ENCODE measurements around the gene SLC5A6.
"Not testable (repeated sequence)": the region's sequence is repeated elsewhere in the genome, so short reads cannot be mapped to it uniquely, and the experiment has no call there.

The SLC5A6 gene

DNA sequence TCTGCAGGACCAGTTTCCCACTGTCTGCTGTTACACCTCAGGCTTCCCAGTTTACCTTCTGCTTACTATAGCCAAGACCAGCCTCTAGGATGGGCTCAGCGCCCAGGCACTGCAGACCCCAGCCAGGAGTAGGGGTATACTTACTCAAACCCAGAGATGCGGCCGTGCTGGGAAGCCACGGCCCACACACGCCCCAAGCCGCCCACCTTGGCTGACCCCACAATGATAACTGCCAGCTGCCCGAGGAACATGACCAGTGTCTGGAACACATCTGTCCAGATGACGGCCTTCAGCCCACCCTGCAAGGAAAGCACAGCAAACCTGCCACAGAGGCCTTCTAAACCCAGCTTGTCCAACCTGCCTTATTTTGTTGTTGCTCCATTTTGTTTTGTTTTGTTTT is 6.9 kb downstream of the SLC5A6 start:
- no peak for DNase-seq (ENCODE audit: low read depth, low spot score)

DNA sequence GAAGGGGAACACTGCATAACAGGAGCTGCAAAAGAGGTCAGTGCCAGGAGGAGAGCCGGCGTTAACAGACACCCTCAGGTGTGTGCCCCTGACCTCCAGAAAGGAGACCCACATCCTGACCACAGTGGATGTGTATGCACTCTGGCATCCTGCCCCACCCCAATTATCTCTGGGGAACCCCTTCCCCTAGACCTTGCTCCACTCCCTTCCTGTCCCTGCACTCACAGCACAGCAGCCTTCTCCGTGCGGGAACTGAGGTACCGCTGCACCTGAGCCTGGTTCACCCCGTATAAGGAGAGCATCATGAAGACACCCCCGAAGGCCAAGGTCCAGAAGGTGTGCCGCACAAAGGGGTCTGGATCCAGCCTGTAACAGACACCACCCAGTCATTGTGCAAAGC is 7.5 kb downstream of the SLC5A6 start:
- no peak for DNase-seq (ENCODE audit: low read depth, low spot score)

DNA sequence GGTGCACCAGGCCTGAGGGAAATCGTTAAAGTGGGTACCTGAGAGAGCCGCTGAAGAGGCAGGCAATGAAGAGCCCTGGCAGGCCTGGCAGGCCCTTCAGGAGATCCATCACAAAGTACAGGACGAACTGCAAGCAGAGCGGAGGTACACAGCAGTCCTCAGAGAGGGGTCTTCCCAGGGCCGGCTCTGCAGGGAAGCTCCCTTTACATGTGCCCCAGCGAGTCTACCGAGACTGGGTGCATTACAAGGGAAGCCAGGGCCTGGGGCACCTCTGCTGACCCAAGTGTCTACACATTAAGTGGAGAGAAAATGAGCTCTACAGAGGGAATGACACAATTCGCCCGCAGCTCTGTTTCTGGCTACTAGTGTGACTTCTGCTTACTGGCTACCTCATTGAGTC is 8.3 kb downstream of the SLC5A6 start:
- no peak for DNase-seq (ENCODE audit: low read depth, low spot score)

DNA sequence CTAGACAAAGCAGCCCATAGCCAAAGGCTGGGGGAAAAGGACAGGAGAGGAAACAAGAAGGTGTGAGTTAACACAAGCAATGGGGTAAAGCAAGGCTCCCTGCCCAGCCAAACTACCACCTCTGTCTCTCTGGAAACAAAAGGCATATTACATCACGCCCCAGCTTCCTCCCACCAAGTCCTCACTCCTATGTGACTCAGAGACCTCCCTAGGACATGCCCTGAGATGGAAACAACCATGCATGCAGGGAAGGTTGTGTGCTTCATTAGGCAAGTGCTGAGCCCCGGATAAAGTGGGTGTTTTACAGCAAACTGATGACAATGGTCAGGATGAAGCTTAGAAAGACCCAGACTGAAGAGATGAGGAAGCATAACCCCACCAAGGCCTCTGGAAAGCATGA is 9.2 kb downstream of the SLC5A6 start:
- no peak for DNase-seq (ENCODE audit: low read depth, low spot score)

DNA sequence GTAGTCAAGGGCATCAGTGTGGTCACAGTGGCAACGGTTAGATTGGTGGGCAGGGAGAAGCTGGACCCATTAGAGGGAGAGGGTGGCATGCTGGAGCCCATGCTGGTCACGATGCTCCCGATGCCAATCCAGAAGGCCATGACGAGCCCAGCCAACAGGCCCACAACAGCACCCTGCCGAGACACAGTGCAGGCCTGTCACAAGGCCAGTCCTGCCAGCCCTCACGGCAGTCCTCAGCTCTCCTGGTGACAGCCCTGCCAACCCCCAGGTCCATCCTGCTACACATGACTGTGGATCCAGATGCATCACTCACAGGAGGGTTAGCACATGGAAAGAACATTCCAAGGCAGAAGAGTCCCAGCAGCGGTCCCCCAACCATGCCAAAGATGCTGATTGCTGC is 10.4 kb downstream of the SLC5A6 start:
- DNase-seq (ENCODE audit: low read depth, low spot score), result no peak

DNA sequence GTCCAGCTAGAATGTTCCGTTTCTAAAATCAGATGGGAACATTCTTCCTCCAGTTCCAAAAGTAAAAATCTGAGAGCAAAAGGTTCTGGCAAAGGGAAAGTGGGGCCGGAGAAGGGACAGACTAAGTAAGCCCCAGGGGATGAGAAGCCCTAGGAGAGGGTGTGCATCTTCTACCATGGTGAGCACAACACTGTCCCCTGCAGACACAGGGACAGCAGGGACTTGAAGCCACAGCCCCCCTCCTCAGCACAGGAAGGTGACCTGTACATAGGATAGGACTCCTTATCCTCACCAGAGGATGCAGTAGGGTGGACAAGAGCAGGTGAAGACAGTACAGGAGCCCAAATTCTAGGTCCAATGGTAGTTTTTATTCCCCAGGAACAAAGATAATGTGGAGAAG is 12.8 kb downstream of the SLC5A6 start:
- no peak for DNase-seq (ENCODE audit: low read depth, low spot score)

DNA sequence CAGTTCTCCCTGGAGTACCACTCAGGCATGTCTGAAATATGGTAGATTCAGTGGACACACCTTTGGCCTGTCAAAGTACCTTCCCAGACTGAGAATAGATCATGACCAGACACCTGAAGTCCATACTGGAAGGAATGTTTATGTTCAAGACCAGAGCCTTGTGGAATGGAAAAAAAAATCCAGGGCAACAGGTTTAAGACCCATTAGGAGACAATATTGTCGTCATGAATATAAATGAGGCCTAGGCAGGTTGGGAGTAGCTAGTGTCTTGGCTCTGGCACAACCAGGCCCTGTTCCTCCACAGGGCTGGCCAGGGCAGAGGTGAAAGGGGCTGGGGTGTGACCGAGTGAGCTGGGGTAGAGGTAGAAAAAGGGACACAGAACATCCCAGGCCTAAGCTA is 13.4 kb downstream of the SLC5A6 start:
- no peak for DNase-seq (ENCODE audit: low read depth, low spot score)

DNA sequence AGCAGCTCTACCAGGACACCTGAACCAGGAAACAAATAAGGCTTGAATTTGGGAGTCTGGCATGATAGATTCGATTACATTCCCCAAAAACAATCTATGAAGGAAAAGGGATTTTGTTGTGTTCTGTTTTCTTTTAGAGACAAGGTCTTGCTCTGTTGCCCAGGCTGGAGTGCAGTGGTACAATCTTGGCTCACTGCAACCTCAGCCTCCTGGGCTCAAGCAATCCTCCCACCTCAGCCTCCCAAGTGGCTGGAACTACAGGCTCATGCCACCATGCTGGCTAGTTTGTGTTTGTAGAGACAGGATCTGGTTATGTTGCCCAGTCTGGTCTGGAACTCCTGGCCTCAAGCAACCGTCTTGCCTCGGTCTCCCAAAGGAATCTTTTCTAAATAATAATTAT is 14.0 kb downstream of the SLC5A6 start:
- not testable (repeated sequence) for DNase-seq (ENCODE audit: low read depth, low spot score)

DNA sequence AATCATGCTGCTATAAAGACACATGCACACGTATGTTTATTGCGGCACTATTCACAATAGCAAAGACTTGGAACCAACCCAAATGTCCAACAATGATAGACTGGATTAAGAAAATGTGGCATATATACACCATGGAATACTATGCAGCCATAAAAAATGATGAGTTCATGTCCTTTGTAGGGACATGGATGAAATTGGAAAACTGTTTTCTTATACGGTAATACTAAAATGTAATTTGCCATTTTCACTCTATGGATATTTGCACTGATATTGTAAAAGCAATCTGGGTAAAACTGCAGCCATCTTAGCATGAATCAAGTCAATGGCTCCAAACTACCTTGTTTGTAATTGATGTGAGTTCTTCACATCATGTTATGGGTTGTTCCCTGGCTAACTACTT is 16.3 kb downstream of the SLC5A6 start:
- DNase-seq (ENCODE audit: low read depth, low spot score), result not testable (repeated sequence)

DNA sequence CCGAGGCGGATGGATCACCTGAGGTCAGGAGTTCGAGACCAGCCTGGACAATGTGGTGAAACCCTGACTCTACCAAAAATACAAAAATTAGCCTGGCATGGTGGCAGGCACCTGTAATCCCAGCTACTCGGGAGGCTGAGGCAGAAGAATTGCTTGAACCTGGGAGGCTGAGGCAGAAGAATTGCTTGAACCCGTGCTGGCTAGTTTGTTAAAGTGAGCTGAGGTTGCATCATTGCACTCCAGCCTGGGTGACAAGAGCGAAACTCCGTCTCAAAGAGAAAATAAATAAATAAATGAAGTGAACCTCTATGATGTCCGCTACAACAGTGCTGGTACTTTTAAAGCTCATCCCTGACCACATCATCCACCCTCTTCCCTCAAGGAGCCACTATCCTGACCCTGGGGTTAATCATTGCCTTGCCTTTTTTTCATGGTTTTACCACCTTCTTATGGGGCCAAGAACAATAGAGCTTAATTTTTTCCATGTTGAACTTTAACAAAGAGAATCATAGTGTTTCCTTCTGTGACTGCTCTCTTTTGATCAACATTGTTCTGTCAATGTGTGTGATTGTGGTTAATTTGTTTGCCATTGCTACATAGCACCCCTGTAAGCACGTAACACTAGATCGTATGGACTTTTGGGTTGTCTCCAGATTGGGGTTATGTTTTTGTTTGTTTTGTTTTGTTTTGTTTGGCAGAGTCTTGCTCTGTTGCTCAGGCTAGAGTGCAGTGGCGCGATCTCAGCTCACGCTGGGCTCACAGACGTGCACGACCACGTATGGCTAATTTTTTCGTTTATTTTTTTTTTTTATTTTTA is 17.3 kb downstream of the SLC5A6 start:
- peak; percentile 47 for DNase-seq (ENCODE audit: low read depth, low spot score)

DNA sequence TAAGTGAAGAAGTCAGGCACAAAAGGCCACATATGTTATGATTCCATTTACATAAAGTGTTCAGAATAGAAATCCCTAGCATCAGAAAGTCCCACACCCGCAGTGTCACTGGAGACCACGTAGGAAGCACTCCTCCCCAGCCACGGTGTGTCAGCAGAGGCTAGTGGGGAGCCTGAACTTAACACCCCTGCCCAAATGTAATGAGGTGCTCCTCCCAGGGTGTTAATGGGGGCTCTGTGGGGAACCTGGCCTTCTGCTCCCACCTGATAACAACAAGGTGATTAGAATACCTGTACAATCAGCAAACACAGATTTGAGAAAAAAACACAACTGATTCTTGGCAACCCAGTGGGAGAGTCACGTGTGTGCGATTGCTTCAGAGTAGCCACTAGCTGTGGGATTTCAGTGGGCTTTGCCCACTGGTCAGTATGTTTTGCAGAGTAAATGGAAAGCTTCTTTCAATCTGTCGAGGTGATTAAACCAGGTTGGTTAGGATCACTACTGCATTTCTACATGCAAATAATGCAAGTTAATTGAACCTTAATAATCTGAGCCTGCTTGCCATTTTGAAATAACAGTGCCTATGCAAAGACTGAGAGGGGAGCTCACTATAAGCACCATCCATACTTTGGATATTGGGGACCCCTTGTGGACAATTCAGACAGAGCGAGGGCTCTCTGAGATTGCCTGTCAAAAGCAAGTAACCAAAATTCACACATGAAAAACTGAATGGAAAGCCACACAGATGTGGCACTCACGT is 20.8 kb downstream of the SLC5A6 start:
- no peak for DNase-seq (ENCODE audit: low read depth, low spot score)

DNA sequence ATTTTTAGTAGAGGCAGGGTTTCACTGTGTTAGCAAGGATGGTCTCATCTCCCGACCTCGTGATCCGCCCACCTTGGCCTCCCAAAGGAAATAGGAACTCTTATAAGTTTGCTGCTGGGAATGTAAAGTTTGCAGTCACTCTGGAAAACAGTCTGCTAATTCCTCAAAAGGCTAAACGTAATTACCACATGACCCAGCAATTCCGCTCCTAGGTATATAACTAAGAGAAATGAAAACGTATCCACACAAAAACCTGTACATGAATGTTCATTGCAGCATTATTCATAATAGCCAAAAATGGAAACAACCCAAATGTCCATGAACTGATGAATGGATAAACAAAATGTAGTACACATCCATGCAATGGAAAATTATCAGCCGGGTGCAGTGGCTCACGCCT is 22.1 kb downstream of the SLC5A6 start:
- DNase-seq (ENCODE audit: low read depth, low spot score), result no peak

DNA sequence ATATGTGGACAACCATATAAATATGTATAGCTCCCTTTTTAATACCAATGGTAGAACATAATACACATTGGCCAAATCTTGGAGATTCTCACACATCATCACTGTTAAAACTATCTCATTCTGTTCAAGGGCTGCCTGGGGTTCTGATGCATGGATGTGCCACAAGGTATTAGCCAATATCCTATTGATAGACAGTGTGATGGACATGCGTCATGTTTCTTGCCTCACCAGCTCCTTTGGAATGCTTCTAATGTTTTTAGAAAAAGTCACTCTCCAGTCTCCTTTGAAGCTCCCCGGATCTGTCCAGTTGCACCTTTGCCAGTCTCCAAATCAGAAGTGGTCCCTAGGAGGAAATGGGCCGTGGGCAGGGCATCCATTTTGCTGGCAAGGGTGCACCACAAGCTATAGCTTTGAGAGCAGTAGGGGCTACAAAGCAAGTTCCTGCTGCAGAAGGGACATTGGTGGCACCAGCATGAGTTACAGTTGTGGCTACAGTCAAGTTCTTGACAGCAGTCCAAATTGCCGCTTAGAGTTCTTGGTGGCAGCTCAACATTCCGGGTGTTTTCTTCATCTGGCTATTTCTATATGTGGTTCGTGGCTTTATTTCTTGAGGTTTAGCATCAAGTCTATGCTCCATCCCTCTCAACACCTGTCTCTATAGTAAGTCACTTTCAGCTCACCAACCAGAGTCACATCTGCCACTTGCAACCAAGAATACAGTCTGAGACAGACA is 25.3 kb downstream of the SLC5A6 start:
- DNase-seq (ENCODE audit: low read depth, low spot score), result no peak

DNA sequence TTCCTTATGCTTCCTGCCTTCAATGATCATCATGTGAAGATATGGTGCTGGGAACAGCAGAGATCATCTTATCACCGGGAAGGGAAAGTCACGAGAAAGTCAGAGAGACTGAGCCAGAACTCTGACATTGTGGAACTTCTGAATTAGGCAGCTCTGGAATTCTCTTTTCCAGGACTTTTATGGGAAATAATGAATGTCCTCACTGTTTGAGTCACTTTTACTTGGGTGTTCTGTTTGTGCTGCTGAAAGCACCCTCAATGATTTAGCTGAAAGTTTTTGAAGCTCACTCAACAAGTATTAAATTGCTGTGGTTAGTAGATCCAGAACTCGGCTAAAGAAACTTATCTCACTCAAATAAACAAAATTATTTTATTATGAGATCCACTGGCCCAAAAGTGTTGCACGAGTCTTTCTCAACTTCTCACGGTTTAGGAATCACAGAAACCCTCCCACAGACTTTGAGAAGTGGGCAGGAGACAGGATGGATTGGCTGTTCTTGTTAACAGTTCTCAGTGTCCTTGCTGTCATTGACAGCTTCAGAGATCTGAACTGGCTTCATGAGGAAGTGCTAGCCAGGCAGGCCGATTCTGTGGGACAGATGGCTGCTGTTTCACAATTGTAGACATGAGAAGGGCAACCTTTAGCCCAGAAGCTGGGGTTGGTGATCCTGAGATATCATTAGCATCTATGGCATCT is 26.6 kb downstream of the SLC5A6 start:
- DNase-seq (ENCODE audit: low read depth, low spot score), result no peak

DNA sequence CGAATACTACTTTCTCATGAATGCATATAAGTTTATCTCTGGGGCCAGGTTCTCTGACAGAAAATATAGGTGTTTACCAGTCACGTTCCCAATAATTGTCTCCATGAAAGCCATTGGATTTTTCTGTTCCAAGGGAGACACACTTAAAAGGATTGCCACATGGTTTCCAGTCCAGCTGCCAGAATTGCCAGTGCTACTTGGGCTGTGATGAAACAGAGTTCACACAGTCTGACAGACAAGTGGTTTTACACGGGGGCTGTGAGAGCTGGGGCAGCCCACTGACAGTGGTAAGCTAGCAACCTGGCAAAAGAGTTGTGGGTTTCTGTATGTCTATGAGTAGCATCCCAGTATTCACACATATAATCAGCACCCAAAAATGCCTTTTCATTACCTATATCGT is 28.0 kb downstream of the SLC5A6 start:
- DNase-seq (ENCODE audit: low read depth, low spot score), result no peak

DNA sequence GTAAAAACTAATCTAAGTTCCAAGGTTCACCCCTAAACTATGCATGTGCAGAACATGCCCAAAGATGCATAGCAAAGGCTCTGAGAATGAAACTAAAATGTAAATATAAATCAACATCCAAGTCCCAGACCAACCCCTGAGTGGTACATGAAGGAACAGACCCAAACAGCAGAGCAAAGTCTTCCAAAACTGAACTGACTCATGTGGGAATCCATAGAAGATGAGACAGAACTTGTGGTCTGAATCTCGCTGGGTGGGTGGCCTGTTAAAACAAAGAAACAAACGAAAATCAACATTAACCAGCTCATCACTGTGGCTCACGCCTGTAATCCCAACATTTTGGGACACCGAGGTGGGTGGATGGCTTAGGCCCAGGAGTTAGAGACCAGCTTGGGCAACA is 29.7 kb downstream of the SLC5A6 start:
- DNase-seq (ENCODE audit: low read depth, low spot score), result no peak

DNA sequence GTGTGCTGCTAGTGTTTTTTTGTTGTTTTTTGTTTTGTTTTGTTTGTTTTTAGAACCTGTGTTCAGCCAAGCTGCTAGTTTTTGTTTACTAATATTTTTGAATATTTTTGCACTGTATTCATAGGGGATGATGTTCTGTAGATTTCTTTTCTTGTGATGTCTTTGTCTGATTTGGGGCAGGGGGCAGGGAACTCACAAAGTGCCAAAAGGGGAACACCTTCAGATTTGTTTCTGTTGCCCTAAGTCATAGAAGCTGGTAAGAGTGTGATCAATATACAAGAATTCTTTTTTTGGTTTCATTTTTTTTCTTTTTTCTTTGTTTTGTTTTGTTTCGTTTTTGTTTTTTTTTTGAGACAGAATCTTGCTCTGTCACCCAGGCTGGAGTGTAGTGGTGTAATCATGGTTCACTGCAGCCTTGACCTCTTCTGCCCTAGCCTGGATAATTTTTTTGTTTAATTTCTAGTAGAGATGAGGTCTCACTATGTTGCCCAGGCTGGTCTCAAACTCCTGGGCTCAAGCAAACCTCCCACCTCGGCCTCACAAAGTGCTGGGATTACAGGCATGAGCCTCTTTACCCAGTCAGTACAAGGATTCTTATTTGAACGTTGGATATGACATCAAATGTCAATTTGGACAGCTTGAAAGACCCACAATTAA is 32.6 kb downstream of the SLC5A6 start:
- DNase-seq (ENCODE audit: low read depth, low spot score), result no peak

DNA sequence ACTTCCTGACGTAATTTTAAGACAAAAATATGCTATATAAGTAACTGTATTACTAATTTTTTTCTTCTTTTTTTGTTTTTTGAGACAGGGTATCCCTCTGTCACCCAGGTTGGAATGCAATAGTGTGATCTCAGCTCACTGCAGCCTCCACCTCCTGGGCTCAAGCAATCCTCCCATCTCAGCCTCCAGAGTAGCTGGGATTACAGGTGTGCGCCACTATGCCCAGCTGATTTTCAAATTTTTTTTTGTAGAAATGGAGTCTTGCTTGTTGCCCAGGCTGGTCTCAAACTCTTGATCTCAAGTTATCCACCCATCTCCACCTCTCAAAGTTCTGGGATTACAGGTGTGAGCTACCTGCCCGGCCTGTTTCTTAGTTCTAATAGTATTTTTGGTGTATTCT is 33.6 kb downstream of the SLC5A6 start:
- no peak for DNase-seq (ENCODE audit: low read depth, low spot score)

DNA sequence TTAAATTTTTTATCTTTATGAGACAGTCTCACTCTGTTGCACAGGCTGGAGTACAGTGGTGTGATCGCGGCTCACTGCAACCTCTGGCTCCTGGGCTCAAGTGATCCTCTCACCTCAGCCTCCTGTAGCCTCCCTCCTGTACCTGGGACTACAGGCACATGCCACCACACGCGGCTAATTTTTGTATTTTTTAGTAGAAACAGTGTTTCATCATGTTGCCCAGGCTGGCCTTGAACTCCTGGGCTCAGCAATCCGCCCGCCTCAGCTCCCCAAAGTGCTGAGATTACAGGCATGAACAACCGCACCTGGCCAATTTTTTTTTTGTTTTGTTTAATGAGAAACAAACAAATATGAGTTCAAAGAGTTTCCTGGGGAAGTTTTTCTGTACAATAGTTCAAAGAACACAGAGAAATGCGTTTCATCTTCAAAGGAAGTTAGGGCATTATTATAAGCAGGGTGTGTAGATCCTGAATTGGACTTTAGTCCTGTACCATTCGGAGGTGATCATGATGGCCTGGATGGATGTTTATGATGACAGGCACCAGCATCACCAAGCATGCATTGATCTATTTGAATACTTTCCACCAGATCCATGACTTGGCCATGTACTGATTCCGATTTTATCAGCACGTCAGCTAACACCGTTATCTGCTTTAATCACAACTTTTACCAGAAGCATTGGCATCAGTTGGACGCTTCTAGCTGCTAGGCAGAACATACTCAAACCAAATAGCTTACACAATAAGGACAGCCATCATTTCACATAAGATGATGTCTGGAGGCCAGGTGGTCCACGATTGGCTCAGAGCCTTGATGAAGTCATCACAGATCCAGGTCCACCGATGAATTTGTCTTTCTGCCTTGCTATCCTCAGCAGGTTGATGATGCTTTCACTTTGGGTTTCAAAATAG is 34.4 kb downstream of the SLC5A6 start:
- DNase-seq (ENCODE audit: low read depth, low spot score), result no peak

DNA sequence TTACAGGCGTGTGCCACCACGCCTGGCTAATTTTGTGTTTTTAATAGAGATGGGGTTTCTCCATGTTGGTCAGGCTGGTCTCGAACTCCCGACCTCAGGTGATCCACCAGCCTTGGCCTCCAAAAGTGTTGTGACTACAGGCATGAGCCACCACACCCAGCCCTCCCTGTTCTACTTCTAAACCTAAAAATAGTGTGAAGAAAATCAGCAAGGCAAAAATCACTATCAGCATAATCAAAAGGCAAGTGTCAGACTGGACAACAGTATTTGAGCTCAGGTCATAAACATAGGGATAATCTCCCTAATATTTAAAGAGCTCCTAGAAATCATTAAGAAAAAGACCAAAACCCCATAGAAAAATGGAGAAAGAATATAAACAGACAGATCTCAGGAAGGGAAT is 36.3 kb downstream of the SLC5A6 start:
- DNase-seq (ENCODE audit: low read depth, low spot score), result not testable (repeated sequence)

All from brain pericyte (primary cell).